ENCODE measurements around the gene PAQR7.
A peak's percentile ranks its signal among the peaks of the same experiment; 100 is the strongest.

The PAQR7 gene

GRCh38 chr1:25902462-25902861 lies 27.0 kb upstream of the PAQR7 start:
- Histone ChIP-seq H3K4me1 (ENCODE audit: control insufficient read depth, insufficient read depth, low read length, poor library complexity, severe bottlenecking) (peaks cover 22% of the 10 kb centered on the region), H3K27me3 (replicated peaks; ENCODE audit: control insufficient read depth, insufficient read depth, low read length, poor library complexity, severe bottlenecking) (no peaks in the 10 kb centered on the region), H3K4me3 (ENCODE audit: insufficient read depth, low read depth, low read length, poor library complexity, severe bottlenecking) (no peak overlapping the region), H3K27ac (ENCODE audit: insufficient read depth, low read length, poor library complexity, severe bottlenecking) (no peak overlapping the region), H3K9me3 (ENCODE audit: control insufficient read depth, low read length) (no peaks in the 10 kb centered on the region), H3K36me3 (ENCODE audit: control insufficient read depth, insufficient read depth, low read length) (no peaks in the 10 kb centered on the region)
- DNase-seq, result no peak

GRCh38 chr1:25900219-25900618 lies 24.7 kb upstream of the PAQR7 start:
- Histone ChIP-seq H3K4me1 (ENCODE audit: control insufficient read depth, insufficient read depth, low read length, poor library complexity, severe bottlenecking) (peaks cover 10% of the 10 kb centered on the region), H3K36me3 (ENCODE audit: control insufficient read depth, insufficient read depth, low read length) (no peaks in the 10 kb centered on the region), H3K27ac (ENCODE audit: insufficient read depth, low read length, poor library complexity, severe bottlenecking) (no peak overlapping the region), H3K9me3 (ENCODE audit: control insufficient read depth, low read length) (no peaks in the 10 kb centered on the region), H3K27me3 (replicated peaks; ENCODE audit: control insufficient read depth, insufficient read depth, low read length, poor library complexity, severe bottlenecking) (no peaks in the 10 kb centered on the region), H3K4me3 (ENCODE audit: insufficient read depth, low read depth, low read length, poor library complexity, severe bottlenecking) (no peak overlapping the region)
- no peak for DNase-seq

- Histone ChIP-seq H3K4me3 (ENCODE audit: insufficient read depth, low read depth, low read length, poor library complexity, severe bottlenecking) (no peak overlapping the region), H3K27me3 (replicated peaks; ENCODE audit: control insufficient read depth, insufficient read depth, low read length, poor library complexity, severe bottlenecking) (no peaks in the 10 kb centered on the region), H3K4me1 (ENCODE audit: control insufficient read depth, insufficient read depth, low read length, poor library complexity, severe bottlenecking) (peaks cover 10% of the 10 kb centered on the region), H3K27ac (ENCODE audit: insufficient read depth, low read length, poor library complexity, severe bottlenecking) (no peak overlapping the region), H3K9me3 (ENCODE audit: control insufficient read depth, low read length) (no peaks in the 10 kb centered on the region), H3K36me3 (ENCODE audit: control insufficient read depth, insufficient read depth, low read length) (no peaks in the 10 kb centered on the region)
- DNase-seq, result no peak
Measured at GRCh38 chr1:25899792-25900191, 24.3 kb upstream of the PAQR7 start.

GRCh38 chr1:25898223-25899015 lies 22.9 kb upstream of the PAQR7 start:
- Histone ChIP-seq H3K9me3 (ENCODE audit: control insufficient read depth, low read length) (no peaks in the 10 kb centered on the region), H3K4me1 (ENCODE audit: control insufficient read depth, insufficient read depth, low read length, poor library complexity, severe bottlenecking) (no peaks in the 10 kb centered on the region), H3K27ac (ENCODE audit: insufficient read depth, low read length, poor library complexity, severe bottlenecking) (no peak overlapping the region), H3K27me3 (replicated peaks; ENCODE audit: control insufficient read depth, insufficient read depth, low read length, poor library complexity, severe bottlenecking) (no peaks in the 10 kb centered on the region), H3K4me3 (ENCODE audit: insufficient read depth, low read depth, low read length, poor library complexity, severe bottlenecking) (no peak overlapping the region), H3K36me3 (ENCODE audit: control insufficient read depth, insufficient read depth, low read length) (no peaks in the 10 kb centered on the region)
- no peak for DNase-seq

- H3K4me1 ChIP-seq (ENCODE audit: control insufficient read depth, insufficient read depth, low read length, poor library complexity, severe bottlenecking), result no peaks in the 10 kb centered on the region
- H3K36me3 ChIP-seq (ENCODE audit: control insufficient read depth, insufficient read depth, low read length), result no peaks in the 10 kb centered on the region
- DNase-seq, result no peak
Measured at GRCh38 chr1:25897754-25898153, 22.2 kb upstream of the PAQR7 start.

GRCh38 chr1:25896266-25896665 lies 20.8 kb upstream of the PAQR7 start:
- Histone ChIP-seq H3K9me3 (ENCODE audit: control insufficient read depth, low read length) (no peaks in the 10 kb centered on the region), H3K27ac (ENCODE audit: insufficient read depth, low read length, poor library complexity, severe bottlenecking) (no peak overlapping the region), H3K36me3 (ENCODE audit: control insufficient read depth, insufficient read depth, low read length) (no peaks in the 10 kb centered on the region), H3K4me3 (ENCODE audit: insufficient read depth, low read depth, low read length, poor library complexity, severe bottlenecking) (no peak overlapping the region), H3K27me3 (replicated peaks; ENCODE audit: control insufficient read depth, insufficient read depth, low read length, poor library complexity, severe bottlenecking) (no peaks in the 10 kb centered on the region), H3K4me1 (ENCODE audit: control insufficient read depth, insufficient read depth, low read length, poor library complexity, severe bottlenecking) (no peaks in the 10 kb centered on the region)
- DNase-seq, result no peak

More at GRCh38 chr1:25897754-25898153, 22.2 kb upstream of the PAQR7 start:
- no peaks in the 10 kb centered on the region for H3K9me3 ChIP-seq (ENCODE audit: control insufficient read depth, low read length)
- no peak overlapping the region for H3K27ac ChIP-seq (ENCODE audit: insufficient read depth, low read length, poor library complexity, severe bottlenecking)
- H3K4me3 ChIP-seq (ENCODE audit: insufficient read depth, low read depth, low read length, poor library complexity, severe bottlenecking), result no peak overlapping the region
- H3K27me3 ChIP-seq (replicated peaks; ENCODE audit: control insufficient read depth, insufficient read depth, low read length, poor library complexity, severe bottlenecking), result no peaks in the 10 kb centered on the region

GRCh38 chr1:25895365-25895990 lies 20.0 kb upstream of the PAQR7 start:
- Histone ChIP-seq H3K36me3 (ENCODE audit: control insufficient read depth, insufficient read depth, low read length) (no peaks in the 10 kb centered on the region), H3K4me3 (ENCODE audit: insufficient read depth, low read depth, low read length, poor library complexity, severe bottlenecking) (no peak overlapping the region), H3K27me3 (replicated peaks; ENCODE audit: control insufficient read depth, insufficient read depth, low read length, poor library complexity, severe bottlenecking) (no peaks in the 10 kb centered on the region), H3K9me3 (ENCODE audit: control insufficient read depth, low read length) (no peaks in the 10 kb centered on the region), H3K27ac (ENCODE audit: insufficient read depth, low read length, poor library complexity, severe bottlenecking) (no peak overlapping the region), H3K4me1 (ENCODE audit: control insufficient read depth, insufficient read depth, low read length, poor library complexity, severe bottlenecking) (no peaks in the 10 kb centered on the region)
- peak; percentile 77 to 82 (median 80) for DNase-seq

- Histone ChIP-seq H3K4me3 (ENCODE audit: insufficient read depth, low read depth, low read length, poor library complexity, severe bottlenecking) (no peak overlapping the region), H3K4me1 (ENCODE audit: control insufficient read depth, insufficient read depth, low read length, poor library complexity, severe bottlenecking) (no peaks in the 10 kb centered on the region), H3K27ac (ENCODE audit: insufficient read depth, low read length, poor library complexity, severe bottlenecking) (no peak overlapping the region), H3K36me3 (ENCODE audit: control insufficient read depth, insufficient read depth, low read length) (no peaks in the 10 kb centered on the region), H3K27me3 (replicated peaks; ENCODE audit: control insufficient read depth, insufficient read depth, low read length, poor library complexity, severe bottlenecking) (no peaks in the 10 kb centered on the region), H3K9me3 (ENCODE audit: control insufficient read depth, low read length) (no peaks in the 10 kb centered on the region)
- DNase-seq, result no peak
Measured at GRCh38 chr1:25893116-25893515, 17.6 kb upstream of the PAQR7 start.

GRCh38 chr1:25891606-25892005 lies 16.1 kb upstream of the PAQR7 start:
- no peak overlapping the region for H3K27ac ChIP-seq (ENCODE audit: insufficient read depth, low read length, poor library complexity, severe bottlenecking)
- H3K36me3 ChIP-seq (ENCODE audit: control insufficient read depth, insufficient read depth, low read length), result no peaks in the 10 kb centered on the region
- no peaks in the 10 kb centered on the region for H3K4me1 ChIP-seq (ENCODE audit: control insufficient read depth, insufficient read depth, low read length, poor library complexity, severe bottlenecking)
- no peak overlapping the region for H3K4me3 ChIP-seq (ENCODE audit: insufficient read depth, low read depth, low read length, poor library complexity, severe bottlenecking)
- H3K27me3 ChIP-seq (replicated peaks; ENCODE audit: control insufficient read depth, insufficient read depth, low read length, poor library complexity, severe bottlenecking), result no peaks in the 10 kb centered on the region
- no peak for DNase-seq
- H3K9me3 ChIP-seq (ENCODE audit: control insufficient read depth, low read length), result no peaks in the 10 kb centered on the region

- H3K9me3 ChIP-seq (ENCODE audit: control insufficient read depth, low read length), result no peaks in the 10 kb centered on the region
- no peaks in the 10 kb centered on the region for H3K36me3 ChIP-seq (ENCODE audit: control insufficient read depth, insufficient read depth, low read length)
- no peak for DNase-seq
- H3K4me1 ChIP-seq (ENCODE audit: control insufficient read depth, insufficient read depth, low read length, poor library complexity, severe bottlenecking), result no peaks in the 10 kb centered on the region
- no peak overlapping the region for H3K27ac ChIP-seq (ENCODE audit: insufficient read depth, low read length, poor library complexity, severe bottlenecking)
- H3K27me3 ChIP-seq (replicated peaks; ENCODE audit: control insufficient read depth, insufficient read depth, low read length, poor library complexity, severe bottlenecking), result no peaks in the 10 kb centered on the region
- H3K4me3 ChIP-seq (ENCODE audit: insufficient read depth, low read depth, low read length, poor library complexity, severe bottlenecking), result no peak overlapping the region
Measured at GRCh38 chr1:25890239-25891034, 14.9 kb upstream of the PAQR7 start.

All from effector memory CD4-positive, alpha-beta T cell (primary cell).